HG03432 (cell line): ENCODE data around the gene ZNF470.

ENCODE experiments used
- ATAC-seq: cut with Tn5 transposase; IDR thresholded peaks from one replicate; pipeline ENCODE4 v1.9.1; 2021; ENCODE audit warnings: mild to moderate bottlenecking, moderate library complexity; ENCODE audit not compliant: unreplicated experiment

The ZNF470 gene

DNA sequence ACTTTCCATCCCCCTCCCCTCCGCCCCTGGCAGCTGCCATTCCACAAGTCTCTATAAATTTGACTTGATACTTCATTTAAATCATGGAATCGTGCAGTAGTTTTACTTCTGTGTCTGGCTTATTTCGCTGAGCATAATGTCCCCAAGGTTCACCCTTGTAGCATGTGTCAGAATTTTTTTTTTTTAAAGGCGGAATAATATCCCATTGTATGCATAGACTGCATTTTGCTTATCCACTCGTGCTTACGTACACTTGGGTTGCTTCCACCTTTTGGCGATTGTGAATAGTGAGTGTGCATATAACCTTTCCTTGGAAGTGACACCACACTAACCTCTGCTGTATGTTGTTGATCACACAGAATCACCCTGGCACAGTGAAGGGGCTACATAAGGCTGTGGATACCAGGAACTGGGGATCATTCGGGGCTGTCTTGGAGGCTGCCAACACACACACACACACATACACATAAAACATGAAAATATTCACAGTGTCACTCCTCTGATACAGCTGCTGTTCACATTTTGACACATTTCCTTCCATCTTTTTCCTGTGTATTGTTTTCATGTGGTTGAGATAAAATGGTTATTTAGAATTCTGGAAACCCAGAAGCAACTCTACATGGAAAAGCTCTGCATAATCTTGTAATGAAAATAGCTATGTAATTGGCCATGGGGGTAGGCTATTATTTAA is 41.2 kb downstream of the ZNF470 start:
- ATAC-seq: no peak

DNA sequence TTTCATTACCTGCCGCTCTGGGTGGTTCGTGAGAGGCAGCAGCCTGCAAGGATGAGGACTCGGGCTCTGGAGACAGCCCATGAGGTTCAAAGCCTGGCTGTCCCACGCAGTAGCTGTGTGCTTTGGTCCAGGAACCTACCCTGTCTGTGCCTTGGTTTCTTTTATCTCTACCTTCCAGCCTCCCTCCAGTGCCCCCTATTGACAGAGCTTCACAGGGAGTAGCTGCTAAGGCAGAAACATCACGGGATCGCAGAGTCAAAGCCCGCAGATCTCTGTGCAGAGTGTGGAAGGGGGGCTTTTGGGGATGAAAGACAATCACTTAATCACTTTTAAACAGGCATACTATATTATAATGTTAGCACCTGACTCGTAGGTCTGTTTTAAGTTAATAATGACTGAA is 44.0 kb downstream of the ZNF470 start:
- ATAC-seq: no peak

DNA sequence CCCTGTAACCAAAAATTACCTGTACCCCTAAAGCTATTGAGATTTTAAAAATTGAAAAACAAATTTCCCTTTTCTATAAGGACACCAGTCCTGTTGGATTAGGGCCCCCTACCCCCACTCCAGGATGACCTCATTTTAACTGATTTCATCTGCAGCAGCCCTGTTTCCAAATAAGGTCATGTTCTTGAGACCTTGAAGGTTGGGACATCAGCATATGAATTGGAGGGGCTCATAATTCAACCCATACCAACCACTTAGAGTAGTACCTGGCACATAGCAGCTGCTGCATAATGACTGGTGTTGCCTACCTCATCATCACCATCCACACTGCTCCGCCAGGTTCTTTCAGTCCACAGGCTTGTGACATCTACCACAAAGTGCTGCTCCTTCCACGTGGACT is 45.5 kb downstream of the ZNF470 start:
- no peak for ATAC-seq

DNA sequence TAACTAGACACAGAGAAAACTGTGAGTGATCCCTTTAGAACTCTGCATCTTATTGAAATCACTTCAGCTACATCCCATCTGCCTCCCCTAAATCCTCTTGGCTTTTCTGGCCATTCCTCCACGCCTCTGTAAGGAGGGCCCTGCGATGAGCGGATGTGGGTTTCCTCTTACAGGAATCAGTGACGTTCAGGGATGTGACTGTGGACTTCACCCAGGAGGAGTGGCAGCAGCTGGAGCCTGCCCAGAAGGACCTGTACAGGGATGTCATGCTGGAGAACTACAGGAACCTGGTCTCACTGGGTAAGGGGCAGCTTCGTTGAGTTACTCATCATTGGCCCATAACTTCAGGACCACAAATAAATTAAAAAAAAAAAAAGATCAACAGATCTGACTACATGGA is 46.4 kb downstream of the ZNF470 start:
- ATAC-seq: no peak

DNA sequence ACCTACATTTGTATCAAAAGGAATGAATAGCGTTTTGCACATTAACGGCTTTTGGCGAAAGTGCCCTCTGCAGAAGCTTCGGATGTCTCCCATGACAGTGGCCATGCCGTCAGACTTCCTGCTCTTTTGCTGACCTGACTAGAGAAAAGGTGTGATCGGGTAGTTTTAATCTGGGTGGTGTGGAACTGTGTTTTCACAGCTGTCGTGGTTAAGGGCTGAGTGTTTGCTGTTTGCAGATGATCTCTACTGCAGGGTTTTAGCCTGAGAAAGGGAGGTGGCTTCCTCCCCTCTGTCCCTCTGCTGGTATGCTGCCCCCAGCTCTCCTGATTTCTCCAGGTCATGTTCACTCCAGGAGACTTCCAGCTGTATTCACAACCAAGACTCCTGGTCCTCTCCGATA is 50.3 kb downstream of the ZNF470 start:
- ATAC-seq: no peak

DNA sequence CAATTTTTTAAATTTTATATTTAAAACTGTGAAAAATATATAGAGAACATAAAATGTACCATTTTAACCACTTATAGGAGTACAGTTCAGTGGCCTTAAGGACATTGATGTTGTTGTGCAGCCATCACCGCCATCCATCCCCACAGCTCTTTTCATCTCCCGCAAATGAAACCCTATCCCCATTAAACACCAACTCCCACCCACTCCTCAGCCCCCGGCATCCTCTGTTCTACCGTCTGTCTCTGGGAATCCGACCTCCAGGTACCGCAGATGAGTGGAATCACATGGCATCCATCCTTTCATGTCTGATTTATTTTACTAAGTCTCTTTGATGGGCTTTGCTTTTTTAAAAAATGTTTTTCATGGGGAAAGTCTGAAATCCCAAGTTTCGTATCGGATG is 51.9 kb downstream of the ZNF470 start:
- no peak for ATAC-seq

DNA sequence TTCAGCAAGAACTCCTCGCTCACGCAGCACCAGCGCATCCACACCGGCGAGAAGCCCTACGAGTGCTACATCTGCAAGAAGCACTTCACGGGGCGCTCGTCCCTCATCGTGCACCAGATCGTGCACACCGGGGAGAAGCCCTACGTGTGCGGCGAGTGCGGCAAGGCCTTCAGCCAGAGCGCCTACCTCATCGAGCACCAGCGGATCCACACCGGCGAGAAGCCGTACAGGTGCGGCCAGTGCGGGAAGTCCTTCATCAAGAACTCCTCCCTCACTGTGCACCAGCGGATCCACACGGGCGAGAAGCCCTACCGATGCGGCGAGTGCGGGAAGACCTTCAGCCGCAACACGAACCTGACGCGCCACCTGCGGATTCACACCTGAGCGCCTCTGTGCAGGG is 55.1 kb downstream of the ZNF470 start:
- ATAC-seq: no peak

DNA sequence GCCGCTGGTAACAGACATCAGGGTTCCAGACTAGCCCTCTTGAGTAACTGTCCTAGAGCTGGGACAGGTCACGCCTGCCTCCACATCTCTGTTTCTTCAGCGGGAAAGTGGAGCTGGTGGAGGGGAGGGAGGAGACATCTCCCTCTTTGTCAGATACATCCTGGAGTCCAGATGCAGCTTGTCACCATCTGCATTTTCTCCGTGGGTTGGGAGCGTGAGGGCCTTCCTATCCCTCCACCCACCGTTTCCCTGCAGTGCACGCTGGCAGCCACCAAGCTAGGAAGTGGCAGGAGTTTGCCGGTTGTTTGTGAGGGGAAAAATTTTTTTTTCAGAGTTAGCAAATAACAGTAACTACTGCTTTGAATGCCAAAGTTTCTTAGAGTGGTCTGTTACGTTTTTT is 55.7 kb downstream of the ZNF470 start:
- ATAC-seq: no peak

DNA sequence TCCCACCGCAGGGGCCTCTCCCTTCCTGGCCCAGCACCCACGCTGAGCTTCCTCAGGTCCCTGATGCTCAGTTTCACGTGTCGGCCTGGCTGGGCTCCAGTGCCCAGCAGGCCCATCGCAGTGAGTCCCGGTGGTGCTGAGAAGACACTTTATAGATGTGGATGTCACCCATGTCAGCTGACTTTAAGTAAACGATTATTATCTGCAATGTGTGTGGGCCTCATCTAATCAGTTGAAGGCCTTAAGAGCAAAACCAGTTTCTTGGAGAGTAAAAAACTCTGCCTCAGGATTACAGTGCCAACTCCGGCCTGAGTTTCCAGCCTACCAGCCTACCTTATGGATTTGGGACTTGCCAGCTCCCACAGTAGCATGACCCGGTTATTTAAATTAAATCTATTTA is 58.4 kb downstream of the ZNF470 start:
- ATAC-seq: no peak

DNA sequence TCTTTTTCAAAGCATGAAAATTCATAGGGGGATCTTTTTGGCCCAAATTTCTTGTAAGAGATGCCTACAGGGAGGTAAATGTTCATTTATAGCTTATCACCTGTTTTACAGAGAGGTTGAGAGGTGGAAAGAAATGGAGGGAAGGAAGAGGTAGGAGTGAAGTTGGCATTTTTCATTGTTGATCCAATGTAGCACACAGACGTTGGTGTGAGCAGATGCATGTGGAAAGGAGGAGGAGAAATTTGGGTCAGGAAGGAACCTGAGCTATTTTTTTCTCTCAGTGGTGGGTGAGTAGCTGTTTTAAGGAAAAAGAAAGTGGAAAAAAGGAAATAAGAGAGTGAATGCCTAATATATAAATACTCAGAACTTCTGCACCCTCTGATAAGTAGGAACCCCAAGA is 65.8 kb downstream of the ZNF470 start:
- no peak for ATAC-seq

DNA sequence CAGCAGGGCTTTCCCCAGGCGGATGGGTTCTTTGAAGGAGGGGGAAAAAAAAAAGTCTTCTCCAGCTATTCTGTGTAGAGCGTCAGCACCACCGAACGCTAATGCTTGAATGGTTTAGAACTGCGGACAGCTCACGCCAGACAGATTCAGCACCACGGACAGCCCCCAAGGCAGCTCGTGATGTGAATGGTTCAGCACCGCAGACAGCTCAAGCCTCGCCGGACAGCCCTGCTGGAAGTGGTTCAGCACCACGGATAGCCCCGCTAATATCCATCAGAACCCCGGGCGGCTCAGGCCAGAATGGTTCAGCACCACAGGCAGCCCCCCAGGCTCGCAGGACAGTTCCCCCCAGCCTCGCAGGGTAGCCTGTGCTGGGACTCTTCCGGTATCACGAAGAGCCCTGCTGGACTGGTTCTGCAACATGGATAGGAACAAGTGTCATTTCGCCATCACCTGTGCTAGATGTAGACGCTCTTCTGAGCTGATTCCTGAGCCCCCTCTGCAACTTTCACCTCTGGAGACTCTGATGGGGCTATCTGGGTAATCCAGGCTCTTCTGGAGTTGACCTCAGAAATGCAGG is 70.8 kb downstream of the ZNF470 start:
- no peak for ATAC-seq
